PC-9 (cell line): ENCODE measurements around the gene GMEB2. TPM values are rescaled to one million over a fixed set of nuclear protein-coding genes. Genes with fewer than 3 reads are reported as not detected.

ENCODE experiments used
- BruUV-seq: library from RNA; stranded (reverse); fragments of 400-500 nt; replicated peaks from 2 replicates; lab custom pipeline; 2021; lab: Mats Ljungman, UMichigan
- CTCF ChIA-PET: fragments of 300-600 bp; sonication (Branson Sonifier 250); formaldehyde crosslinking; loops from one replicate; lab custom pipeline; 2022; ENCODE audit warnings: antibody characterized with exemption; lab: Charles Lee
- POLR2A ChIA-PET: fragments of 300-600 bp; sonication (Branson Sonifier 250); formaldehyde crosslinking; loops from one replicate; lab custom pipeline; 2022; ENCODE audit warnings: antibody characterized with exemption; ENCODE audit not compliant: unreplicated experiment; lab: Charles Lee
- DNase-seq, 2 experiments: peaks; one replicate each; pipeline versions ENCODE4 v3.0.0 to v3.0.0-alpha.2; 2015 to 2022; ENCODE audit warnings: mixed read lengths in 1 of 2
- H2AFZ ChIP-seq: fragments of 200-600 bp; sonication (generic); 2 replicates; pipeline ENCODE4 v1.8.1; 2017; ENCODE audit warnings: antibody characterized with exemption
- H3F3A ChIP-seq: fragments of 200-600 bp; sonication (generic); 2 replicates; pipeline ENCODE4 v1.8.1; 2017; ENCODE audit warnings: antibody characterized with exemption, mild to moderate bottlenecking, low read depth; ENCODE audit not compliant: insufficient read depth
- H3K27ac ChIP-seq: fragments of 200-600 bp; sonication (generic); 2 replicates; pipeline ENCODE4 v1.6.1; 2016; ENCODE audit warnings: mixed run types
- H3K27me3 ChIP-seq: fragments of 200-600 bp; sonication (generic); 2 replicates; pipeline ENCODE4 v1.6.1; 2016; ENCODE audit warnings: low read depth, mixed run types; ENCODE audit not compliant: insufficient read depth
- H3K36me3 ChIP-seq: fragments of 200-600 bp; sonication (generic); 2 replicates; pipeline ENCODE4 v1.6.1; 2016; ENCODE audit warnings: low read depth, mixed run types
- H3K4me1 ChIP-seq: fragments of 200-600 bp; sonication (generic); replicated peaks from 2 replicates; pipeline ENCODE4 v1.6.1; 2016; ENCODE audit warnings: mixed run types; ENCODE audit not compliant: insufficient read depth
- H3K4me2 ChIP-seq: fragments of 200-600 bp; sonication (generic); 2 replicates; pipeline ENCODE4 v1.6.1; 2017; ENCODE audit warnings: mixed run types
- H3K4me3 ChIP-seq: fragments of 200-600 bp; sonication (generic); 2 replicates; pipeline ENCODE4 v1.6.1; 2016; ENCODE audit warnings: mixed run types
- H3K79me2 ChIP-seq: fragments of 200-600 bp; sonication (generic); 2 replicates; pipeline ENCODE4 v1.6.1; 2017; ENCODE audit warnings: low read depth, mixed run types
- H3K9me2 ChIP-seq: fragments of 200-600 bp; sonication (generic); 2 replicates; pipeline ENCODE4 v1.8.1; 2017; ENCODE audit warnings: mild to moderate bottlenecking; ENCODE audit not compliant: insufficient read depth
- H3K9me3 ChIP-seq: fragments of 200-600 bp; sonication (generic); 2 replicates; pipeline ENCODE4 v1.8.1; 2016; ENCODE audit warnings: low read depth; ENCODE audit not compliant: insufficient read depth
- H4K20me1 ChIP-seq: fragments of 200-600 bp; sonication (generic); 2 replicates; pipeline ENCODE4 v1.8.1; 2017; ENCODE audit not compliant: insufficient read depth
- EZH2 ChIP-seq: fragments of 200-600 bp; sonication (generic); IDR thresholded peaks from 2 replicates; pipeline ENCODE4 v1.8.0; 2017; ENCODE audit warnings: antibody characterized with exemption, low read depth
- intact Hi-C: fragments of 100-400 bp; cut with micrococcal nuclease; formaldehyde crosslinking; loops from one replicate; pipeline ENCODE4 v1.10.0; 2022; ENCODE audit not compliant: unreplicated experiment
- total RNA-seq: library from RNA; stranded (reverse); gene quantifications from 2 replicates; pipeline ENCODE4 v1.2.3, GENCODE V29; 2021
- TF ChIP-seq, protein P1 (sequence below): fragments of 200-600 bp; sonication (generic); conservative IDR thresholded peaks from 2 replicates; pipeline ENCODE4 v1.6.1; 2017; ENCODE audit warnings: mixed run types, antibody characterized with exemption, mild to moderate bottlenecking, moderate library complexity

Gene GMEB2
- total RNA-seq, 1 experiment from 2014 or later: 19.3 TPM

DNA sequence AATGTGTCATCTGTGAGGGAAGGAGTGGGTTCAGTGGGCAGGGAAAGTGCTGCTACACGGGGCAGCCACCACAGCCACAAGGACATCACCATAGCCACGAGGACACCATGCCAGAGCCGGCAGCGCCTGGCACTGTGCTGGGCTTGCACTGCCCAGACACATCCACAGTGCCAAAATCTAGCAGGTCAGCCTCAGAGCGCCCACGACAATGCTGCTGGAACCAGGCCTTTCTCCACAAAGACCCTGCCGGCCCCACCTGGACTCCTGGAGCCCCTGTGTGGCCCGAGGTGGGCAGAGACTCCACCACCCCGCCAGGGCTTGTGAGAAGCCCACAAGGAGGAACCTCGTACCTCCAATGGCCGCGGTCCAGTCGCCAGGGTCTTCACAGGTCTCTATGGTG, 34.2 kb downstream of the GMEB2 start:
- intact Hi-C loops: no loop called here
- no peaks in the 10 kb centered on the region for H3K9me3 ChIP-seq
- no peaks in the 10 kb centered on the region for H3K27me3 ChIP-seq
- ChIA-PET POLR2A (no interaction called here), CTCF (interaction anchor here (0.5 kb wide), 1 partner anchor 274 kb away, joined by 5 read pairs; no protein-coding TSS in a partner anchor)
- no TSS peak for BruUV-seq
- H3K4me1 ChIP-seq: no peaks in the 10 kb centered on the region
- no peaks in the 10 kb centered on the region for H3K36me3 ChIP-seq
- H3K79me2 ChIP-seq: no peaks in the 10 kb centered on the region
- DNase-seq: no peak
- H3K27ac ChIP-seq: no peak overlapping the region
- no peak overlapping the region for H2AFZ ChIP-seq
- H3K9me2 ChIP-seq: no peaks in the 10 kb centered on the region
- no peak overlapping the region for H3K4me3 ChIP-seq
- H4K20me1 ChIP-seq: no peaks in the 10 kb centered on the region; the same call in 1 of the 2 replicates
- no peak overlapping the region for H3K4me2 ChIP-seq
- peaks cover 14% of the 10 kb centered on the region; the same call in 1 of the 2 replicates for H3F3A ChIP-seq
- TF ChIP-seq EZH2: no peak
- TF ChIP-seq, protein P1, sequence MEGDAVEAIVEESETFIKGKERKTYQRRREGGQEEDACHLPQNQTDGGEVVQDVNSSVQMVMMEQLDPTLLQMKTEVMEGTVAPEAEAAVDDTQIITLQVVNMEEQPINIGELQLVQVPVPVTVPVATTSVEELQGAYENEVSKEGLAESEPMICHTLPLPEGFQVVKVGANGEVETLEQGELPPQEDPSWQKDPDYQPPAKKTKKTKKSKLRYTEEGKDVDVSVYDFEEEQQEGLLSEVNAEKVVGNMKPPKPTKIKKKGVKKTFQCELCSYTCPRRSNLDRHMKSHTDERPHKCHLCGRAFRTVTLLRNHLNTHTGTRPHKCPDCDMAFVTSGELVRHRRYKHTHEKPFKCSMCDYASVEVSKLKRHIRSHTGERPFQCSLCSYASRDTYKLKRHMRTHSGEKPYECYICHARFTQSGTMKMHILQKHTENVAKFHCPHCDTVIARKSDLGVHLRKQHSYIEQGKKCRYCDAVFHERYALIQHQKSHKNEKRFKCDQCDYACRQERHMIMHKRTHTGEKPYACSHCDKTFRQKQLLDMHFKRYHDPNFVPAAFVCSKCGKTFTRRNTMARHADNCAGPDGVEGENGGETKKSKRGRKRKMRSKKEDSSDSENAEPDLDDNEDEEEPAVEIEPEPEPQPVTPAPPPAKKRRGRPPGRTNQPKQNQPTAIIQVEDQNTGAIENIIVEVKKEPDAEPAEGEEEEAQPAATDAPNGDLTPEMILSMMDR: no peak

DNA sequence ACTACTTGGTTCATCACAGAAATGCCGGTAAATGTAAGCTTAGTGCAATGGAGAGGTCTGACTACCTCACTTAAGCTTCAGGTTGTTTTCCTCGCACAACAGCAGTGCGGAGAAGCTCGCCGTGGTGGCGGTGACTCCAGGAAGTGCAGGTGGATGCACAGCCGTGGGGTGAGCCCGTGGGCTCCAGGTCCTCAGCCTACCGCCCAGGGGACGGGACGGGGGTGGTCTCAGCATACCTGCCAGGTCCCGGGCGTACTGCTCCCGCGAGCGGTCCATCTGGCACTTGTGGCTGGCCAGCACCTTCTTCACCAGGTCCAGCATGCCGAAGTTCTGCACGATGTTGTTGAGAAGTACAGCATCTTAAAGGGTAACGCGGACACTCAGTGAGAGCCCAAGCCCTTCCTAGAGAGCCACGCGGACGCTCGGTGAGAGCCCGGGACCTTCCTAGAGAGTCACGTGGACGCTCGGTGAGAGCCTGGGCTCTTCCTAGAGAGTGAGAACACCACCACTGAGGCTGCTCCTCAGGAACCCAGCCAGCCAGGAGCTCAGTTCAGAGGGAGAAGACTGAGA, 35.0 kb downstream of the GMEB2 start:
- Histone ChIP-seq H3K79me2 (no peaks in the 10 kb centered on the region), H3K9me2 (no peaks in the 10 kb centered on the region), H3K9me3 (no peaks in the 10 kb centered on the region), H3K4me1 (no peaks in the 10 kb centered on the region), H3K4me3 (no peak overlapping the region), H3K27me3 (no peaks in the 10 kb centered on the region), H2AFZ (no peak overlapping the region), H4K20me1 (no peaks in the 10 kb centered on the region; the same call in 1 of the 2 replicates), H3K4me2 (no peak overlapping the region), H3K27ac (no peak overlapping the region), H3F3A (peaks cover 15% of the 10 kb centered on the region; the same call in 1 of the 2 replicates), H3K36me3 (no peaks in the 10 kb centered on the region)
- no peak for DNase-seq
- intact Hi-C loops: no loop called here
- TF ChIP-seq, protein P1: no peak
- no peak for TF ChIP-seq EZH2
- BruUV-seq: no TSS peak
- ChIA-PET POLR2A (interaction anchor here (0.6 kb wide), 1 partner anchor 37 kb away, joined by 3 read pairs; no protein-coding TSS in a partner anchor), CTCF (no interaction called here)

DNA sequence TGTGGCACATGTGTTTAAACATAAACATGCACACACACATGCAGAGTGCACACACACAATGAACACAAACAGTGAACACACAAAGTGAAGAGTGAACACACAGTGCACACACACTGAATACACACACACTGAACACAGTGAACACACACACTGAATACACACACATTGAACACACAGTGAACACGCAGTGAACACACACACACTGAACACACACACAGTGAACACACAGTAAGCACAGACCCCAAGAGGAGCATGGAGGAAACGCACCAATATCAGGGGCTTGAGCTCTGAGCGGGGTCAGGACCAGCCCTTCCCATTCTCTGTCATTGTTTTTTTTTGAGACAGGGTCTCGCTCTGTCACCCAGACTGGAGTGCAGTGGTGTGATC, 35.8 kb downstream of the GMEB2 start:
- H3K27me3 ChIP-seq: no peaks in the 10 kb centered on the region
- POLR2A ChIA-PET: no interaction called here
- no peaks in the 10 kb centered on the region for H3K79me2 ChIP-seq
- BruUV-seq: no TSS peak
- H4K20me1 ChIP-seq: no peaks in the 10 kb centered on the region; the same call in 1 of the 2 replicates
- no peaks in the 10 kb centered on the region for H3K36me3 ChIP-seq
- CTCF ChIA-PET: no interaction called here
- DNase-seq: no peak
- H3K27ac ChIP-seq: no peak overlapping the region
- no peak overlapping the region for H3K4me2 ChIP-seq
- TF ChIP-seq, protein P1: no peak
- TF ChIP-seq EZH2: no peak
- H3K4me1 ChIP-seq: no peaks in the 10 kb centered on the region
- H3K9me2 ChIP-seq: no peaks in the 10 kb centered on the region
- H3F3A ChIP-seq: peaks cover 15% of the 10 kb centered on the region; the same call in 1 of the 2 replicates
- H3K4me3 ChIP-seq: no peak overlapping the region
- intact Hi-C loops: no loop called here
- H2AFZ ChIP-seq: no peak overlapping the region
- H3K9me3 ChIP-seq: no peaks in the 10 kb centered on the region
